Body of pancreas (tissue), 4 donors: ENCODE data around the gene LMO1. TPM values are rescaled to one million over a fixed set of nuclear protein-coding genes. Genes with fewer than 3 reads are reported as not detected.

ENCODE experiments used
- ATAC-seq: fragments of 150-250 bp; one replicate; pipeline ENCODE4 v1.9.1; 2016
- DNase-seq, 4 donors: peaks; one replicate each; pipeline ENCODE4 v3.0.0-alpha.2; 2019
- H3K27ac ChIP-seq, 4 donors: fragments of 200-600 bp; sonication (generic); 1 replicate in 3 of 4; 2 replicates in 1 of 4; pipeline versions ENCODE4 v1.5.1 to v1.6.1; 2016 to 2019; ENCODE audit warnings: mild to moderate bottlenecking in 1 of 4, mixed read lengths in 1 of 4, moderate library complexity in 1 of 4
- H3K27me3 ChIP-seq, 2 donors: fragments of 200-600 bp; sonication (generic); one replicate each; pipeline ENCODE4 v1.6.0; 2016; ENCODE audit warnings: mild to moderate bottlenecking in 1 of 2
- H3K36me3 ChIP-seq, 2 donors: fragments of 200-600 bp; sonication (generic); replicated peaks in 1 of 2; 2 replicates each; pipeline ENCODE4 v1.5.1; 2016; ENCODE audit warnings: low read depth in 2 of 2; ENCODE audit not compliant: insufficient read depth in 1 of 2
- H3K4me1 ChIP-seq: fragments of 200-600 bp; sonication (generic); one replicate; pipeline ENCODE4 v1.6.0; 2016
- H3K4me3 ChIP-seq, 2 donors: fragments of 200-600 bp; sonication (generic); 1 replicate in 1 of 2; 2 replicates in 1 of 2; pipeline ENCODE4 v1.5.1; 2016 to 2019
- H3K9me3 ChIP-seq, 3 donors: fragments of 200-600 bp; sonication (generic); 1 replicate in 2 of 3; 2 replicates in 1 of 3; pipeline ENCODE4 v1.5.1; 2016
- CTCF ChIP-seq, 7 experiments: fragments of 450-650 bp in 4 of 7; fragments of 200-600 bp in 3 of 7; sonication (generic) in 3 of 7; IDR thresholded peaks; one replicate each; pipeline ENCODE4 v1.5.1; 2016 to 2019; ENCODE audit warnings: antibody characterized with exemption in 7 of 7
- POLR2A ChIP-seq, 3 donors: fragments of 450-650 bp; IDR thresholded peaks; one replicate each; pipeline ENCODE4 v1.6.1; 2016; ENCODE audit warnings: antibody characterized with exemption in 3 of 3, mild to moderate bottlenecking in 2 of 3
- WGBS, 2 donors: methylation state at CpG; one replicate each; pipeline ENCODE4 v1.1.5; 2017; 5-methylcytosine and 5-hydroxymethylcytosine counted together
- intact Hi-C: fragments of 100-400 bp; cut with DNase I; formaldehyde crosslinking; loops from one replicate; pipeline ENCODE4 v1.15.1; 2023
- total RNA-seq, 2 donors: library from RNA; depleted of rRNA; stranded (reverse); fragments of >200 nt; gene quantifications; one replicate each; pipeline ENCODE4 v1.1.0, GENCODE V29; 2016

Gene LMO1
- total RNA-seq, 2 donors from 2014 or later: 0.78 to 1.6 TPM

DNA sequence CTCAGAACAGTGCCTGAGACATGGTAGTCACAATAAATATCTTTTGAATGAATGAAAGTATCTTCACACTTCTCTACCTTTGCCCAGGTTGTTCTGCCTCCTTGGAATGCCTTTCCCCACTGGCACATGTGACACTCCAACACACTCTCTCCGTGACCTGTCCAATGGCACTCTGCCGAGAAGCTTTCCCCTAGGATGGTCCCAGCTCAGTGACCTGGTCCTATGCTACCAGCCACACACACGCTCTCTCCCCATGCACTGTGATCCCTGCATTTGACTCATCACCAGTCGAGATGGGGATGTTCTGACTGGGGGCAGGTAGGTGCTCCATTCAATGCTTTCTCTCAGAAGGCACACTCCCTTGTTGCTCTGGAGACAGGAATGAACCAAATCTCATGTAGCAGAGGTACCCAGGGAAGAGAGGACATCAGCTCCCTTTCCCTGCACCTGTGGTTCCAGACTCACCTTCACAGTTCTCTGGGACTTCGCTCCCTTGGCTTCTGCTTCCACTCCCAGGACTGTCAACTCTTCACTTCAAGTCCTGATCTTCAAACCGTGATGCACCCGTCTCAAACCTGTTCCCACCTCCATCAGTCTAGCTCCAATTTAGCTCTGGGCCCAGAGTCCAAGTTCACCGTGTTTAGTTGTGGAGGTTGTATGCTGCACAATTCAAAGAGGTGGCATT, 30.7 kb upstream of the LMO1 start:
- Histone ChIP-seq H3K9me3 (no peaks in the 10 kb centered on the region), H3K4me1 (no peaks in the 10 kb centered on the region), H3K36me3 (no peaks in the 10 kb centered on the region), H3K27me3 (no peaks in the 10 kb centered on the region), H3K4me3 (no peak overlapping the region), H3K27ac (no peak overlapping the region)
- ATAC-seq (no peak), DNase-seq (no peak)
- intact Hi-C loops: no loop called here
- 76 to 78% methylated on average over 8 of the region's 8 CpGs for WGBS, 2 donors
- no peak for TF ChIP-seq CTCF (IDR thresholded peaks at IDR 0.05)
- no peak for TF ChIP-seq POLR2A (IDR thresholded peaks at IDR 0.05)

GRCh38 chr11:8293171-8293570, 29.5 kb upstream of the LMO1 start:
- peak in 1 of 4 donors; percentile 1 for DNase-seq
- Histone ChIP-seq H3K4me1 (no peaks in the 10 kb centered on the region), H3K27ac (no peak overlapping the region), H3K9me3 (no peaks in the 10 kb centered on the region), H3K4me3 (no peak overlapping the region), H3K27me3 (no peaks in the 10 kb centered on the region), H3K36me3 (no peaks in the 10 kb centered on the region)
- 87% methylated on average over 7 of the region's 7 CpGs for WGBS, 2 donors
- TF ChIP-seq POLR2A (IDR thresholded peaks at IDR 0.05): no peak
- no peak for TF ChIP-seq CTCF (IDR thresholded peaks at IDR 0.05)
- intact Hi-C loops: no loop called here
- ATAC-seq: no peak

DNA sequence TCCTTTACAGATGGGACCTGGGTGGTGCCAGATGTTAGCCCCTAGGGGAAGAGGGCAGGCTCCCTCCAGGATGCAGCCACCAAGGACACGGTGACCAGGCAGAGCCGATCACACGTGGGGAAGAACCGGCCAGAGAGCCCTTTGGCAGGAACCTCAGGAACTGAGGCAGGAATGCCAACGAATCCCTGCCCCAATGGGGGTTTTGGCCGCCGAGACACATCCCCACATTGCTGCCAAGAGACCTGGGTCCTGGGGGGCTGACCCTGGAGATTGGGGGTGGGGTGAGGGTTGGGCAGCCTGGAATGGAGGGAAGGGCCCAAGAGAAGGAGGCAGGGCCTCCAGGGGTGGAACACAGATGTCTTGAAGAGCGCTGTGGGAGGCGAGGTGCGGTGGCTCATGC, 28.7 kb upstream of the LMO1 start:
- no peak overlapping the region for H3K4me3 ChIP-seq
- no peak overlapping the region for H3K27ac ChIP-seq
- intact Hi-C loops: no loop called here
- H3K9me3 ChIP-seq: no peaks in the 10 kb centered on the region
- no peak for TF ChIP-seq POLR2A (IDR thresholded peaks at IDR 0.05)
- TF ChIP-seq CTCF (IDR thresholded peaks at IDR 0.05): no peak
- H3K4me1 ChIP-seq: no peaks in the 10 kb centered on the region
- no peaks in the 10 kb centered on the region for H3K27me3 ChIP-seq
- DNase-seq (no peak), ATAC-seq (no peak)
- WGBS, 2 donors: 88 to 97% methylated on average over 9 to 10 of the region's 10 CpGs
- H3K36me3 ChIP-seq: no peaks in the 10 kb centered on the region

DNA sequence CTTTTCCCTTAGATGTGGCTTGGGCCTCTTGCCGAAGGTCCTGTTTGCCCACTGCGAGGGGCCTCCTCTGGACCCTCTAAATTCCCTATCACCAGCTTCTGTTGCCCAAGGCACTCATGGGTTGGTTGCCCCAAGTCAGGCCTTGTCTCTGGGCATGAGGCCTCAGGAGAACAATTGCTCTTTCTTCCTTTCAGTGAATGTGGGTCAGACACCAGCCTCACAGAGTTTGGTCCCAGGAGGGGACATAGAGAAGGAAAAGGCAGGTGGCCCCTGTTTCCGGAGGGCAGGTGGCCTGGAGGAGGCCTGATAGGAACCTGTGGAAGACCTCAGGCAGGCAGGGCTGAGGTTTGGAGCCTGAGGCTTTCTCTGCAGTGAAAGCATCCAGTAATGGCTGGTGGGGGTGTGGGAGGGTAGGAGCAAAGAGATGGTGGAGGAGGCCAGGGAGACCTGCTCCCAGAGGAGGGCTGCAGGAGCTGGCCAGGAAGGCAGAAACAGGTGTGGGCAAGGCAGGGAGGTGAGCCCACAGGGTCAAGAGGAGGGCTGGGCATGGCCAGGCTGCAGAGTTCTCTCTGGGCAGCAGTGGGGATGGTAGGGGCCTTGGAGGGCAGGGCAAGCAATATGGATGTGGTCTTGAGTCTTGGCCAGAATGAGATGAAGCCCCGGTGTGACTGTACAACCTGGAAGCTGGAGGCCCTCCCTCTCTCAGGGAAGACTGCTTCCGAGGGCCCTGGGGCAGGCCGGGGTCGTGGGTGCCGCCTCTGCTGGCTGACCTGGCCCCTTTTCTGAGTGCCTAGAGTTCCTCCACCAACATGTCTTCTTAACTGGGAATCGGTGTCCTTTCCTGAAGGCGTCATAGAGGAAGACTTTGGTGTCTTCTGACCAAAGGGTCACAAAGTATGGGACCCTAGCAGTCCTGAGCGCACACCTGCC, 28.0 kb upstream of the LMO1 start:
- TF ChIP-seq POLR2A (IDR thresholded peaks at IDR 0.05): no peak
- TF ChIP-seq CTCF (IDR thresholded peaks at IDR 0.05): no peak
- WGBS, 2 donors: 85 to 100% methylated on average over 3 to 11 of the region's 11 CpGs
- DNase-seq (peak in 1 of 4 donors; percentile 4), ATAC-seq (no peak)
- Histone ChIP-seq H3K27ac (no peak overlapping the region), H3K4me1 (no peaks in the 10 kb centered on the region), H3K9me3 (no peaks in the 10 kb centered on the region), H3K27me3 (no peaks in the 10 kb centered on the region), H3K36me3 (no peaks in the 10 kb centered on the region), H3K4me3 (no peak overlapping the region)
- intact Hi-C loops: no loop called here
